MCF 10A (cell line): ENCODE measurements around the gene ZNF142. TPM values are rescaled to one million over a fixed set of nuclear protein-coding genes. Genes with fewer than 3 reads are reported as not detected.

Experiments used
- Bru-seq: library from RNA; stranded (reverse); fragments of 400-500 nt; gene quantifications from one replicate; lab custom pipeline; 2021; lab: Mats Ljungman, UMichigan
- BruChase-seq, 2 experiments: library from RNA; stranded (reverse); fragments of 400-500 nt; gene quantifications; one replicate each; lab custom pipeline; 2021; lab: Mats Ljungman, UMichigan
- BruUV-seq: library from RNA; stranded (reverse); fragments of 400-500 nt; replicated peaks from 2 replicates; lab custom pipeline; 2021; lab: Mats Ljungman, UMichigan
- CTCF ChIA-PET: fragments of 300-600 bp; sonication (Branson Sonifier 250); formaldehyde crosslinking; extraction: SDS; loops from one replicate; lab custom pipeline; 2021; ENCODE audit warnings: antibody characterized with exemption, inconsistent platforms; lab: Yijun Ruan, JAX
- POLR2A ChIA-PET: fragments of 300-600, 350-650 bp; sonication (Branson Sonifier 250); formaldehyde crosslinking; extraction: SDS; loops from one replicate; lab custom pipeline; 2020; ENCODE audit warnings: antibody characterized with exemption, inconsistent platforms; lab: Yijun Ruan, JAX
- DNase-seq: peaks from one replicate; pipeline ENCODE4 v3.0.0-alpha.2; 2018; ENCODE audit not compliant: unreplicated experiment
- H3K27ac Mint-ChIP-seq: one replicate; pipeline ENCODE4 v1.8.0; 2022; ENCODE audit warnings: mild to moderate bottlenecking, low read depth, mixed read lengths; ENCODE audit not compliant: unreplicated experiment
- H3K27me3 Mint-ChIP-seq: one replicate; pipeline ENCODE4 v1.8.0; 2022; ENCODE audit warnings: mixed read lengths; ENCODE audit not compliant: insufficient read depth, unreplicated experiment
- H3K36me3 Mint-ChIP-seq: one replicate; pipeline ENCODE4 v1.8.0; 2022; ENCODE audit warnings: mild to moderate bottlenecking, moderate library complexity, mixed read lengths; ENCODE audit not compliant: insufficient read depth, unreplicated experiment
- H3K4me1 Mint-ChIP-seq: one replicate; pipeline ENCODE4 v1.8.0; 2022; ENCODE audit warnings: mixed read lengths; ENCODE audit not compliant: insufficient read depth, unreplicated experiment
- H3K4me3 Mint-ChIP-seq: one replicate; pipeline ENCODE4 v1.8.0; 2022; ENCODE audit warnings: mild to moderate bottlenecking, moderate library complexity, mixed read lengths; ENCODE audit not compliant: unreplicated experiment
- H3K9me3 Mint-ChIP-seq: one replicate; pipeline ENCODE4 v1.8.0; 2022; ENCODE audit warnings: mixed read lengths; ENCODE audit not compliant: unreplicated experiment
- intact Hi-C: fragments of 100-400 bp; cut with micrococcal nuclease; formaldehyde crosslinking; loops from 2 replicates; pipeline ENCODE4 v1.14.1; 2022
- long read RNA-seq: library from polyadenylated mRNA; stranded (forward); transcript quantifications from one replicate; pipeline ENCODE4 v2.0.0, GENCODE V29; 2022
- total RNA-seq: library from RNA; stranded (reverse); gene quantifications from 2 replicates; pipeline ENCODE4 v1.2.3, GENCODE V29; 2022
- TF ChIP-seq, protein P1 (sequence below): fragments of 200-600 bp; IDR thresholded peaks from one replicate; pipeline ENCODE4 v1.8.0; 2022; ENCODE audit warnings: antibody characterized with exemption, mild to moderate bottlenecking; ENCODE audit not compliant: unreplicated experiment

Gene ZNF142, protein sequence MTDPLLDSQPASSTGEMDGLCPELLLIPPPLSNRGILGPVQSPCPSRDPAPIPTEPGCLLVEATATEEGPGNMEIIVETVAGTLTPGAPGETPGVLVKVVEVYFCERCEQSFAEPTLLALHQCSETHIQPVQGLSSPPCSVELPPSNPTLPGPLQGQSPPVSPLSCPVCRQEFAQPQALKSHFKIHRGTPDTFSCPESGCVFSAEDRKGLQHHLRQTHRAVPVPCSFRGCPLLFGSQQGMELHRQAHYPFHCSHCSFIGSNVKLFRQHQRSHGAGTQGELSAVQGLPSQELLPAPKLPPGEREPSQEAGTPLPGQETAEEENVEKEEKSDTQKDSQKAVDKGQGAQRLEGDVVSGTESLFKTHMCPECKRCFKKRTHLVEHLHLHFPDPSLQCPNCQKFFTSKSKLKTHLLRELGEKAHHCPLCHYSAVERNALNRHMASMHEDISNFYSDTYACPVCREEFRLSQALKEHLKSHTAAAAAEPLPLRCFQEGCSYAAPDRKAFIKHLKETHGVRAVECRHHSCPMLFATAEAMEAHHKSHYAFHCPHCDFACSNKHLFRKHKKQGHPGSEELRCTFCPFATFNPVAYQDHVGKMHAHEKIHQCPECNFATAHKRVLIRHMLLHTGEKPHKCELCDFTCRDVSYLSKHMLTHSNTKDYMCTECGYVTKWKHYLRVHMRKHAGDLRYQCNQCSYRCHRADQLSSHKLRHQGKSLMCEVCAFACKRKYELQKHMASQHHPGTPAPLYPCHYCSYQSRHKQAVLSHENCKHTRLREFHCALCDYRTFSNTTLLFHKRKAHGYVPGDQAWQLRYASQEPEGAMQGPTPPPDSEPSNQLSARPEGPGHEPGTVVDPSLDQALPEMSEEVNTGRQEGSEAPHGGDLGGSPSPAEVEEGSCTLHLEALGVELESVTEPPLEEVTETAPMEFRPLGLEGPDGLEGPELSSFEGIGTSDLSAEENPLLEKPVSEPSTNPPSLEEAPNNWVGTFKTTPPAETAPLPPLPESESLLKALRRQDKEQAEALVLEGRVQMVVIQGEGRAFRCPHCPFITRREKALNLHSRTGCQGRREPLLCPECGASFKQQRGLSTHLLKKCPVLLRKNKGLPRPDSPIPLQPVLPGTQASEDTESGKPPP (N-terminal part only)
- total RNA-seq (33.7 and 37.8 TPM in 2 replicates), Bru-seq, nascent RNA (percentile 66 among the genes with signal in this experiment), BruChase-seq, experiment 1, labeled RNA remaining after a 6-hour chase (percentile 70 among the genes with signal in this experiment), BruChase-seq, experiment 2, labeled RNA remaining after a 2-hour chase (percentile 69 among the genes with signal in this experiment)
- long read RNA-seq, full-length matches to known transcripts, result 1 of 20 reads
- long read RNA-seq, partial matches to known transcripts, result 18 of 20 reads
- long read RNA-seq, other reads (novel, unspliced or antisense), result 1 of 20 reads

DNA sequence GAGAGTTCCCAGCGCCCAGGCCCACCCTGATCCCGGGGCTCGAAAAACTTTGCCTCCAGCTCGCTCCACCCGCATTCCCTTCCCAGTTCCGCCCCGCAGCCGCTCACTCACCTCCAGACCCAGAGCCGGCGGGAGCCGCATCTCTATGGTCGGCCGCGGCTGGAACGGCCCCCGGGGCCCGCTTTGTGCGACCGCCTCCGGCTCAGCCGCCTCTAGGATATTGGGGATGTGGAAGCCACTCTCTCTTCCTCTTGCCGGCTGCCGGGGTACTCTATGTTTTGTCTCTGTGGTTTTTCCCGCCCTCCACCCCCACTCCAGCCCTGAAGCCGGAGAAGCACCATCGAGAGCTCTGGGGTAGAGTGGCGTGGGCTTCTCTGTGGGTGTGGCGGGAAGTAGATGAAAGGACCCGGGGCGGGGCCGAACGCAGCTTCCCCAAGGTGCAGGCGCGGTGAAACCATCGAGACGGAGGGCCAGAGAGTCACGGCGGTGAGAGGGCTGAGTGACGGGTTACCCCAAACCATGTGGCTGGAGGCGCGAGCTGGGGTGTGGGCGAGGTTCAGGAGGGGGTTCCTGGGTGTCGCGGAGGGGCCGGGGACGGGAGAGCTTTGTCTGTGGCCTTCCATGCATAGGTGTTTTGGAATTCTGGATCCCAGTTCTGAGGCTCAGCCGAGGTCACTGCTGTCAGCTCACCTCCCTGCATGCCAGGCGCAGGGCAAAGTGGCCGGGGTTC is at the start of gene ZNF142, which contains the start of gene BCS1L:
Gene ZNF142, minus strand, starts transcription at position 366 of the 730 bp plus-strand sequence. CDS start 3,194 bp downstream, outside the sequence.
Gene BCS1L, plus strand, starts transcription at position 426 of the 730 bp plus-strand sequence. CDS start 1,305 bp downstream, outside the sequence.
- DNase-seq, result peak; percentile 94
- ChIA-PET POLR2A (interaction anchor here (0.6 to 6.1 kb wide), 21 partner anchors 9 to 443 kb away, joined by 3 to 105 read pairs (median 5); partner anchors contain the start of genes PLCD4, RNF25, STK36 and TMBIM1), CTCF (interaction anchor here (0.6 to 6.0 kb wide), 14 partner anchors 9 to 624 kb away, joined by 3 to 48 read pairs (median 5); partner anchors contain the start of genes RNF25, STK36 and TTLL4)
- BruUV-seq, result no TSS peak
- Mint-ChIP-seq H3K4me1 (peaks cover 27% of the 10 kb centered on the region), H3K27me3 (no peaks in the 10 kb centered on the region), H3K4me3 (peak within 1 kb of the TSS; percentile 92), H3K36me3 (peaks cover 52% of the 10 kb centered on the region), H3K9me3 (no peaks in the 10 kb centered on the region), H3K27ac (peak within 1 kb of the TSS; percentile 82)
- intact Hi-C loops, result loop anchor here (1.0 to 5.0 kb wide), 4 partner anchors 12 to 188 kb away; no protein-coding TSS in a partner anchor
- TF ChIP-seq, protein P1, sequence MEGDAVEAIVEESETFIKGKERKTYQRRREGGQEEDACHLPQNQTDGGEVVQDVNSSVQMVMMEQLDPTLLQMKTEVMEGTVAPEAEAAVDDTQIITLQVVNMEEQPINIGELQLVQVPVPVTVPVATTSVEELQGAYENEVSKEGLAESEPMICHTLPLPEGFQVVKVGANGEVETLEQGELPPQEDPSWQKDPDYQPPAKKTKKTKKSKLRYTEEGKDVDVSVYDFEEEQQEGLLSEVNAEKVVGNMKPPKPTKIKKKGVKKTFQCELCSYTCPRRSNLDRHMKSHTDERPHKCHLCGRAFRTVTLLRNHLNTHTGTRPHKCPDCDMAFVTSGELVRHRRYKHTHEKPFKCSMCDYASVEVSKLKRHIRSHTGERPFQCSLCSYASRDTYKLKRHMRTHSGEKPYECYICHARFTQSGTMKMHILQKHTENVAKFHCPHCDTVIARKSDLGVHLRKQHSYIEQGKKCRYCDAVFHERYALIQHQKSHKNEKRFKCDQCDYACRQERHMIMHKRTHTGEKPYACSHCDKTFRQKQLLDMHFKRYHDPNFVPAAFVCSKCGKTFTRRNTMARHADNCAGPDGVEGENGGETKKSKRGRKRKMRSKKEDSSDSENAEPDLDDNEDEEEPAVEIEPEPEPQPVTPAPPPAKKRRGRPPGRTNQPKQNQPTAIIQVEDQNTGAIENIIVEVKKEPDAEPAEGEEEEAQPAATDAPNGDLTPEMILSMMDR, result no peak

DNA sequence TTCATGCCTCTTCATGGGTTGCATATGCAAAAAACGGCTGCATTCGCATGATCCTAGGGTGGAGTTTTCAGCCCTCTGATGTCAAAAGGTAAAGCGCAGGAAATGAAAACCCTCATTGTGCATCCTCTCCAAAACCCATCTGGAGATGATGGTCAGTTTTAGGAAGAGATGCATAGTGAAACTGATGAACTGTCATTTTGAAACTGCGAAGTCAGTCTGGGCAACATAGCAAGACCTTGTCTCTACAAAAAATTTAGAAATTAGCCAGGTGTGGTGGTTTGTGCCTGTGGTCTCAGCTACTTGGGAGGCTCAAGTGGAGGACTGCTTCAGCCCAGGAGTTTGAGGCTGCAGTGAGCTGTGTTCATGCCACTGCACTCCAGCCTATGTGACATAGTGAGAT is 48.7 kb upstream of the ZNF142 start:
- POLR2A ChIA-PET, result interaction anchor here (0.8 kb wide), 1 partner anchor 24 kb away, joined by 3 read pairs; no protein-coding TSS in a partner anchor
- H3K4me3 Mint-ChIP-seq, result no peak overlapping the region

DNA sequence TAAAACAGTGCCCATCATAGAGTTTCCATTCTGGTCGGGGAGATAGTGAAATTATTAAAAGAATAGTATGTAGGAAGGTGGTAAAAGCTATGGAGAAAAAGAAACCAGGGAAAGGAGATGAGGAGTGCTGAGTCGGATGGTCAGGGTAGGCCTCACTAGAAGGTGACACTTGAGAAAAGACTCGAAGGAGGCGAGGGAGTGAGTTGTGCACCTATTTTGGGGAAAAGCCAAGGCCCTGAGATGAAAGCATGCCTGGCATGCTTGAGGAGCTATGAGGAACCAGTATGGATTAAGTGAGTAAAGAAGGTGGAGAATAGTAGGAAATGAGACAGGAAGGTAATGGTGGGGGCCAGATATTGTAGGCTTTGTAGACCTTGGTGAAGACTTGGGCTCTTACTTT is 43.9 kb upstream of the ZNF142 start:
- POLR2A ChIA-PET, result interaction anchor here (1.1 to 1.5 kb wide), 2 partner anchors 31 to 655 kb away, joined by 3 to 6 read pairs; partner anchors contain the start of genes RNF25 and STK36

More for the DNA sequence above, 48.7 kb upstream of the ZNF142 start:
- no peaks in the 10 kb centered on the region for H3K27me3 Mint-ChIP-seq
- H3K27ac Mint-ChIP-seq, result no peak overlapping the region
- peaks cover 7% of the 10 kb centered on the region for H3K4me1 Mint-ChIP-seq
- peaks cover 7% of the 10 kb centered on the region for H3K36me3 Mint-ChIP-seq
- H3K9me3 Mint-ChIP-seq, result no peaks in the 10 kb centered on the region
- CTCF ChIA-PET, result interaction anchor here (0.6 to 1.2 kb wide), 7 partner anchors 21 to 487 kb away, joined by 3 to 8 read pairs (median 4); no protein-coding TSS in a partner anchor
- no peak for DNase-seq
- intact Hi-C loops, result no loop called here
- TF ChIP-seq, protein P1, result no peak
- no TSS peak for BruUV-seq

More for the DNA sequence above, 43.9 kb upstream of the ZNF142 start:
- TF ChIP-seq, protein P1, result no peak
- Mint-ChIP-seq H3K4me3 (no peak overlapping the region), H3K4me1 (no peaks in the 10 kb centered on the region), H3K9me3 (no peaks in the 10 kb centered on the region), H3K27me3 (no peaks in the 10 kb centered on the region), H3K36me3 (peaks cover 11% of the 10 kb centered on the region), H3K27ac (no peak overlapping the region)
- DNase-seq, result no peak
- BruUV-seq, result no TSS peak
- CTCF ChIA-PET, result interaction anchor here (0.9 to 2.2 kb wide), 3 partner anchors 16 to 144 kb away, joined by 3 to 12 read pairs (median 3); no protein-coding TSS in a partner anchor
- intact Hi-C loops, result no loop called here
